Bronchial smooth muscle cell (primary cell): Measurements from ENCODE around the gene ITCH. TPM values are rescaled to one million over a fixed set of nuclear protein-coding genes. Genes with fewer than 3 reads are reported as not detected.

Experiments
- total RNA-seq: library from RNA; depleted of rRNA; stranded (reverse); fragments of >200 nt; gene quantifications from 2 replicates; pipeline ENCODE4 v1.2.1, GENCODE V29; 2014

Gene ITCH
- total RNA-seq, result 58.3 and 69.5 TPM in 2 replicates

DNA sequence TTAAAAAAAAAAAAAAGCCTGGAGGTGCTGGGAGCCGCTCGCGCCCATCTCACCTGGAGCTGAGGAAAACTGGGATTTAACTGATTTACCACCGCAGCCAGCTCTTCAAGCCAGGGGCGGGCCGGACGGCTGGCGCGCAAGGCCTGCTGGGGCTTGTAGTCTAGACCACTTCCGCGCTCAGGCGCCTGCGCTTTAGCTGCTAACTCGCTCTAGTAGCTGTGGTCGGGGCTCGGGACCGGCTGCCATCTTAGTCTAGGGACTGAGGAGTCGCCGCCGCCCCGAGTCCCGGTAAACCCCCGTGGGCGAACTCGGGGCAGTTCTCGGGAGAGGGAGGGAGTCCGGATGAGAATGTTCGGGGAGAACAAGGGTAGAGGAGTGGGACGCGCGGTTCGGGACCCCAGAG, at the start of gene ITCH:
ITCH (plus strand) TSS at position 212 of the 403 bp plus-strand sequence. CDS start 30,539 bp downstream, outside the sequence.

DNA sequence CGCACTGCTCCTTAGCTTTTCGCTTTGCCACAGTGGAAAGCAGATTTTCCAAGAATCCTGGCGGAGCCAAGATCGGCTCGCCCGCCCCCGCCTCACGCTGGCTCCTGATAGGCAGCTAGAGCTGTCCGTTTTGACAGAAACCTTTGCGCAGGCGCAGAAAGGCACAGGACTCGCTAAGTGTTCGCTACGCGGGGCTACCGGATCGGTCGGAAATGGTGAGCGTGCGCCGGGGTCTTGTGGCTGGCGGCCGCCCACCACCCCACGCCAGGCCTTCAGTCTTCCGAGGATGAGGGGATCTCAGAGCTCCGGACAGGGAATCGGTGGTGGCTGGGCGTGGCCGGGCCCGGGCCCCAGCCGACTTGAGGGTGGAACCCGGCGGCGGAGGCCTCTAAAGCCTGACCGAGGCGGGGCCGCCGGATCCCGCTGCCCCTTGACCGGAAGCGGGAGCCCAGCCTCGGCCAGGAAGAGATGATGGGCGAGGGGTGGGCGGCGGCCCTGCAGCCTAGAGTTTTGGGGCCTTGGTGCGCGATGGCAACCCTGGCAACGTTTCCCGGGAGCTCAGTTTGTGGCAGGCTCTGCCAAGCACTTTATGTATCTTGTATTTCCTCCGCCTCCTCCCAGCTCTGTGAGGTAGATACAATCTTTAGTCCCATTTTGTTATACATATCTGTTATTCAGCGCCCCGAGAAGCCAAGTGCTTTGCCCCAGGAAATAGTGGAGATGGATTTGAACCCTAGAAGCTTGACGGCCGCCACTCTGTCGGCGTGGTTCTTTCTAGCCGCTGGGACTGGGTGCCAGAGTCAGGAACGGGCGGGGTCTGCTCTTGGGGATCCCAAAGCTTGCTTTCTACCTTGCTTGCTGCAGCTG, 153.4 kb downstream of the ITCH start, which contains the start of gene DYNLRB1:
DYNLRB1 (plus strand) TSS at position 176 of the 867 bp plus-strand sequence; CDS start at position 213, 37 bp downstream.

DNA sequence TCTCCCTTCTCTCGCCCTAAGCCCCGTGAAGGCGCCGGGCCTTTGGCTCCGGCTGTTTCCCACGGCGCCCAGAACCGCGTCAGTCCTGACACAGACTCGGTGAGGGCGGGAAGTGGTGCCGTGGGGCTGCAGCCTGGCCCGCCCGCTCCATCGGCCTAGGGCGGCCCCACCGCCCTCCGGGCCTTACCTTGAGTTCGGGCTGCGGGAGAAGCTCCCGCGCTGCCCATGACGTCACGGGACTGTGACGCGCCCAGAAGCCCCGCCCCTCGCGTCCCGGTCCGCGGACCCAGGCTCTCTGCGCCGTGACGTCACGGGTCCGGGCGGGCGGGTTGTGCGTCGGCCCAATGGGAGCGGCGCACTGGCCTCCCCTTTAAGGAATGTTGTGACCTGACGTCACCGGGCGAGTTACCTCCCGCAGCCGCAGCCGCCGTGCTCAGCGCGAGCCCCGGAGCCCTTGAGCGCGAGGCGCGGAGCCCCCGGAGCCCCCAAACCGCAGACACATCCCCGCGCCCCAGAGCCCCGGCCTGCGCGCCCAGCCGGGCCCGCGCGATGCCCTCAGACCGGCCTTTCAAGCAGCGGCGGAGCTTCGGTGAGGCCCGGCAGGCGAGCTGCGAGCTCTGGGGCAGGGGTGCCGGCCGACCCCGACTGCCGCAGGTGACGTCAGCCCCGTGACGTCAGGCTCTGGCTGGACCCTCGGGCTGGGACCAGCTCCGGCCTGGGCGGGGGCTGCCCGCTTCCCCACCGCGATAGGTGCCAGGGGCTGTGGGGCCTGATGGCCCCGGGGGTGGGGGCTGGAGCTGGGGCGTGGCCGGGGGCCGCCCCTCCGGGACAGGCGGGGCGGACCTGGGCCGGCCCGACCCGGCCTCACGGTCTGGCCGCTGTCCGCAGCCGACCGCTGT, 195.5 kb downstream of the ITCH start, which contains the start of gene MAP1LC3A:
MAP1LC3A (plus strand) TSS at position 399 of the 899 bp plus-strand sequence; CDS start at position 550, 151 bp downstream.

Other genes with a start within 250 kb of the ITCH start
- gene ASIP, start 121.8 kb upstream of the ITCH start, total RNA-seq, result not detected in 2 replicates
- gene AHCY, start 59.9 kb upstream of the ITCH start, total RNA-seq, result 80.7 and 97.1 TPM in 2 replicates
- 53.6 and 57.4 TPM in 2 replicates for gene DYNLRB1, start 153.1 kb downstream of the ITCH start, total RNA-seq
- gene MAP1LC3A, start 195.4 kb downstream of the ITCH start, total RNA-seq, result 16.1 and 16.3 TPM in 2 replicates